ENCODE measurements around the gene FFAR3.
"Not testable (repeated sequence)": the region's sequence is repeated elsewhere in the genome, so short reads cannot be mapped to it uniquely, and the experiment has no call there.

DNA sequence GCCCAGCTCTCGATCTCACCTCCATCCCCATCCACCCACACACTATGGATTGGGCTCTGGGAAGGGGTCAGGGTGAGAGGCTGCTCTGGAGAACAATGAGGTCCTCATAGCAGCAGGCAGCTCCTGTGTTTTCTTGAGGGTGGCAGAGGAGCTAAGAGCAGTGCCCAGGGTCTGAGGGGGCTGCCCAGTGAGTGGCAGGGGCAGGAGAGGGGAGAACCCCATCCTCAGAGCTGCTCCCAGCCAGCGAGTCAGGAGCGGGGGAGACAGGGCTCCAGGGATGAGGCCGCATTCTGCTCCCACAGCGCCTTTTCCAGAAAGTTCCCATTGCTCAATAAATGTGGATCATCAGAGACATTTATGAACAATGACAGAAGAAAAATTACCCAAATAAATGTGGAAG is 1.8 kb downstream of the FFAR3 start:
- TF ChIP-seq, protein P1, sequence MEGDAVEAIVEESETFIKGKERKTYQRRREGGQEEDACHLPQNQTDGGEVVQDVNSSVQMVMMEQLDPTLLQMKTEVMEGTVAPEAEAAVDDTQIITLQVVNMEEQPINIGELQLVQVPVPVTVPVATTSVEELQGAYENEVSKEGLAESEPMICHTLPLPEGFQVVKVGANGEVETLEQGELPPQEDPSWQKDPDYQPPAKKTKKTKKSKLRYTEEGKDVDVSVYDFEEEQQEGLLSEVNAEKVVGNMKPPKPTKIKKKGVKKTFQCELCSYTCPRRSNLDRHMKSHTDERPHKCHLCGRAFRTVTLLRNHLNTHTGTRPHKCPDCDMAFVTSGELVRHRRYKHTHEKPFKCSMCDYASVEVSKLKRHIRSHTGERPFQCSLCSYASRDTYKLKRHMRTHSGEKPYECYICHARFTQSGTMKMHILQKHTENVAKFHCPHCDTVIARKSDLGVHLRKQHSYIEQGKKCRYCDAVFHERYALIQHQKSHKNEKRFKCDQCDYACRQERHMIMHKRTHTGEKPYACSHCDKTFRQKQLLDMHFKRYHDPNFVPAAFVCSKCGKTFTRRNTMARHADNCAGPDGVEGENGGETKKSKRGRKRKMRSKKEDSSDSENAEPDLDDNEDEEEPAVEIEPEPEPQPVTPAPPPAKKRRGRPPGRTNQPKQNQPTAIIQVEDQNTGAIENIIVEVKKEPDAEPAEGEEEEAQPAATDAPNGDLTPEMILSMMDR (IDR thresholded peaks at IDR 0.05; ENCODE audit: low read length), result not testable (repeated sequence)
- not testable (repeated sequence) for TF ChIP-seq EZH2 (IDR thresholded peaks at IDR 0.05; ENCODE audit: borderline replicate concordance, low read length)

All from OCI-LY1 (cell line).